NB4 (cell line): ENCODE results near the gene EBLN2.

ENCODE experiments used
- CTCF ChIP-seq: IDR thresholded peaks from one replicate; pipeline ENCODE4 v1.5.1; 2012; ENCODE audit warnings: low read depth, low read length
- MAX ChIP-seq: IDR thresholded peaks from 2 replicates; pipeline ENCODE4 v1.6.1; 2011; ENCODE audit warnings: low read depth, low read length
- MYC ChIP-seq: IDR thresholded peaks from 2 replicates; pipeline ENCODE4 v1.6.1; 2011; ENCODE audit warnings: low read depth, low read length
- POLR2A ChIP-seq: IDR thresholded peaks from 2 replicates; pipeline ENCODE4 v1.6.1; 2011; ENCODE audit warnings: mild to moderate bottlenecking; ENCODE audit not compliant: insufficient read length; ENCODE audit errors: extremely low read depth

DNA sequence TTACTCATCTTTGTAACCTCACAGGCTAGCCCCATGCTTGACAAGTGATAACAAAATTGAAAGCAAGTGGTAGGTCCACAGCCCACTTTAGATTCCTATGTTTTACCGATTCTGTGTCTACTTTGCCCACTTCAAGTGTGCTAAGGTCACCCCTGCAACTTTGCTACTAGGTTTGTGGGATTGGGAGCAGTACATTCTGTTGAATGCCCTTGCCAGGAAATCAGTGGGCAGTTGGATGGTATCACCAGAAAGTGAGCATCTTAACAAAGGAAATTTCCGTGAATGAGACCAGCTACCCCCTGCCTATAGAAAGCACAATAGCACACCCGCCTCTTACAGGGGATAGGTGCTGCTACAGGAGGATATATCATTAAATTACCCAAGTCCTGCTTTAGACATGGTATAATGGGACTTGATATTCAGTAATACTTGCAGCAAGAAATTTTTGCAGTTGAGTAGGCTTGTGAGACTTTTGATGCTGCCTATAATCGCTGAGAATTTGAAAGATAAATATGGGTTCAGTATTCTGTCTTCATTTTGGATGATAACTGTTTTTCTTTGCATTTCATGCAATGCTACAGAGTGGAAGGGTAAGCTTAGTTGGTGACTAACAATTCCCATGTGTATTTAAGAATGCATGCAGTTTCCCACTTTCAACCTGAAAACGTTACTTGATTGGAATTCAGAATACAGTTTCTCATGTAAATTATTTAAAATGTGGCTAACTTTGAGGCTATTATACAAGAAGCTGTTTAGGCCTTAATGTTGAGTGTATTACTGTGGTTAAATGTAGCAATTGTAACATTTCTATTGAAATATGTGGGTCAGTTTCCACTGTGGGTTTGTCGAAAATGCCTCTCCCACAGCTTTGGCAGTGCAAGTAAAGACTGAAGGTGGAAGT is 9.5 kb downstream of the EBLN2 start:
- TF ChIP-seq POLR2A (no peak), MYC (no peak), CTCF (no peak), MAX (no peak)
